ENCODE data around the gene DOK7. TPM values are rescaled to one million over a fixed set of nuclear protein-coding genes. Genes with fewer than 3 reads are reported as not detected.

The DOK7 gene
- total RNA-seq, 3 donors from 2014 or later (not counting 1 experiment from before 2014, with no cell fraction given), result 1.3 to 2.9 (median 1.6) TPM

- no peaks in the 10 kb centered on the region for H3K36me3 Mint-ChIP-seq
- H3K4me3 ChIP-seq (ENCODE audit: low read length), result no peak overlapping the region
- peaks cover 5 to 14% of the 10 kb centered on the region in 2 donors for H3K27me3 Mint-ChIP-seq (ENCODE audit: low read depth in 2 of 2)
- no peak for ATAC-seq
- no peaks in the 10 kb centered on the region for H3K4me1 Mint-ChIP-seq
- intact Hi-C loops (cut with micrococcal nuclease), result no loop called here
- peaks cover 8% of the 10 kb centered on the region for H3K27me3 ChIP-seq (ENCODE audit: control insufficient read depth, insufficient read depth, low read length)
- no peak overlapping the region for H3K27ac ChIP-seq (ENCODE audit: low read length)
- TF ChIP-seq, protein P1, sequence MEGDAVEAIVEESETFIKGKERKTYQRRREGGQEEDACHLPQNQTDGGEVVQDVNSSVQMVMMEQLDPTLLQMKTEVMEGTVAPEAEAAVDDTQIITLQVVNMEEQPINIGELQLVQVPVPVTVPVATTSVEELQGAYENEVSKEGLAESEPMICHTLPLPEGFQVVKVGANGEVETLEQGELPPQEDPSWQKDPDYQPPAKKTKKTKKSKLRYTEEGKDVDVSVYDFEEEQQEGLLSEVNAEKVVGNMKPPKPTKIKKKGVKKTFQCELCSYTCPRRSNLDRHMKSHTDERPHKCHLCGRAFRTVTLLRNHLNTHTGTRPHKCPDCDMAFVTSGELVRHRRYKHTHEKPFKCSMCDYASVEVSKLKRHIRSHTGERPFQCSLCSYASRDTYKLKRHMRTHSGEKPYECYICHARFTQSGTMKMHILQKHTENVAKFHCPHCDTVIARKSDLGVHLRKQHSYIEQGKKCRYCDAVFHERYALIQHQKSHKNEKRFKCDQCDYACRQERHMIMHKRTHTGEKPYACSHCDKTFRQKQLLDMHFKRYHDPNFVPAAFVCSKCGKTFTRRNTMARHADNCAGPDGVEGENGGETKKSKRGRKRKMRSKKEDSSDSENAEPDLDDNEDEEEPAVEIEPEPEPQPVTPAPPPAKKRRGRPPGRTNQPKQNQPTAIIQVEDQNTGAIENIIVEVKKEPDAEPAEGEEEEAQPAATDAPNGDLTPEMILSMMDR (IDR thresholded peaks at IDR 0.05), result no peak
- no peak overlapping the region for H3K4me3 Mint-ChIP-seq
- no peaks in the 10 kb centered on the region for H3K9me3 Mint-ChIP-seq
- no peak overlapping the region for H3K27ac Mint-ChIP-seq
- H3K9me3 ChIP-seq (ENCODE audit: control insufficient read depth, insufficient read depth, low read length), result no peaks in the 10 kb centered on the region
- no peak for DNase-seq
- peaks cover 5% of the 10 kb centered on the region for H3K4me1 ChIP-seq (ENCODE audit: control insufficient read depth, insufficient read depth, low read length)
- no peaks in the 10 kb centered on the region for H3K36me3 ChIP-seq (ENCODE audit: control insufficient read depth, insufficient read depth, low read length)
- 88% methylated on average over 14 of the region's 15 CpGs for WGBS (ENCODE audit: insufficient coverage)
These were observed 4.5 kb downstream of the DOK7 start for GRCh38 chr4:3467601-3468031.

DNA sequence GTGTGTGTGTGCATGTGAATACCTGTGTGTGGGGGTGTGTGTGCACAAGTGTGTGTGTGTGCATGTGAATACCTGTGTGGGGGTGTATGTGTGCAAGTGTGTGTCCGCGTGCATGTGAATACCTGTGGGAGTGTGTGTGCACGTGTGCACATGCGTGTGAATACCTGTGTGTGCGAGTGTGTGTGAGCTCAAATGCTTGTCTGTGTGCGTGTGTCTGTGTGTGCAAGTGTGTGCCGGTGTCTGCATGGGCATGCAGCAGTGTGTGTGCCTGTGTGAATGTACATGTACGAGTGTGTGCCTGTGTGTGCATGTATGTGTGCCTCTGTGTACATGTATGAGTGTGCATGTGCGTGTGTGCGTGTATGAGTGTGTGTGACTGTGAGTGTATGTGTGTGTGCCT, 5.0 kb downstream of the DOK7 start:
- peaks cover 5 to 11% of the 10 kb centered on the region in 2 donors for H3K27me3 Mint-ChIP-seq (ENCODE audit: low read depth in 2 of 2)
- Histone ChIP-seq H3K36me3 (ENCODE audit: control insufficient read depth, insufficient read depth, low read length) (no peaks in the 10 kb centered on the region), H3K27me3 (ENCODE audit: control insufficient read depth, insufficient read depth, low read length) (peaks cover 7% of the 10 kb centered on the region), H3K27ac (ENCODE audit: low read length) (no peak overlapping the region), H3K9me3 (ENCODE audit: control insufficient read depth, insufficient read depth, low read length) (no peaks in the 10 kb centered on the region), H3K4me3 (ENCODE audit: low read length) (no peak overlapping the region), H3K4me1 (ENCODE audit: control insufficient read depth, insufficient read depth, low read length) (peaks cover 5% of the 10 kb centered on the region)
- ATAC-seq, result no peak
- H3K36me3 Mint-ChIP-seq, result no peaks in the 10 kb centered on the region
- H3K27ac Mint-ChIP-seq, result no peak overlapping the region
- H3K4me3 Mint-ChIP-seq, result no peak overlapping the region
- no peaks in the 10 kb centered on the region for H3K9me3 Mint-ChIP-seq
- DNase-seq, result no peak
- H3K4me1 Mint-ChIP-seq, result no peaks in the 10 kb centered on the region
- intact Hi-C loops (cut with micrococcal nuclease), result no loop called here
- 97% methylated on average over 10 of the region's 10 CpGs for WGBS (ENCODE audit: insufficient coverage)
- TF ChIP-seq, protein P1 (IDR thresholded peaks at IDR 0.05), result no peak

DNA sequence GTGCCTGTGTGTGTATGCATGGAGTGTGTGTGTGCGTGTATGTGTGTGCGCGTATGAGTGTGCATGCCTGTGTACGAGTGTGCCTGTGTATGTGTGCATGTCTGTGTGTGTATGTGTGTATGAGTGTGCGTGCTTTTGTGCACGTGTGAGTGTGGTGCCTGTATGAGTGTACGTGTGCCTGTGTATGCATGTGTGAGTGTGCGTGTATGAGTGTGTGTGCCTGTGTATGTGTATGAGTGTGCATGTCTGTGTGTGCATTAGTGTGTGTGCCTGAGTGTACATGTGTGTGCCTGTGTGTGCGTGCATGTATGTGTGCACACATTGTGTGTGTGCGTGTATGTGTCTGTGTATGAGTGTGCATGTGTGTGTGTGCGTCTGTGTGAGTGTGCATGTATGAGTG, 5.7 kb downstream of the DOK7 start:
- ATAC-seq, result no peak
- 97% methylated on average over 11 of the region's 11 CpGs for WGBS (ENCODE audit: insufficient coverage)

More for the DNA sequence above, 5.7 kb downstream of the DOK7 start:
- Histone ChIP-seq H3K4me3 (ENCODE audit: low read length) (no peak overlapping the region), H3K27ac (ENCODE audit: low read length) (no peak overlapping the region), H3K27me3 (ENCODE audit: control insufficient read depth, insufficient read depth, low read length) (peaks cover 4% of the 10 kb centered on the region), H3K4me1 (ENCODE audit: control insufficient read depth, insufficient read depth, low read length) (peaks cover under 1% of the 10 kb centered on the region), H3K36me3 (ENCODE audit: control insufficient read depth, insufficient read depth, low read length) (no peaks in the 10 kb centered on the region), H3K9me3 (ENCODE audit: control insufficient read depth, insufficient read depth, low read length) (no peaks in the 10 kb centered on the region)
- no peak overlapping the region for H3K4me3 Mint-ChIP-seq
- TF ChIP-seq, protein P1 (IDR thresholded peaks at IDR 0.05), result no peak
- no peak overlapping the region for H3K27ac Mint-ChIP-seq
- H3K9me3 Mint-ChIP-seq, result no peaks in the 10 kb centered on the region
- no peak for DNase-seq
- peaks cover 5 to 11% of the 10 kb centered on the region in 2 donors for H3K27me3 Mint-ChIP-seq (ENCODE audit: low read depth in 2 of 2)
- intact Hi-C loops (cut with micrococcal nuclease), result no loop called here
- no peaks in the 10 kb centered on the region for H3K4me1 Mint-ChIP-seq
- H3K36me3 Mint-ChIP-seq, result no peaks in the 10 kb centered on the region

All from natural killer cell (primary cell).